GM21360 (cell line): Measurements from ENCODE around the gene OR1F1.

Experiments
- ATAC-seq: cut with Tn5 transposase; IDR thresholded peaks from one replicate; pipeline ENCODE4 v1.9.1; 2021; ENCODE audit warnings: mild to moderate bottlenecking, moderate library complexity; ENCODE audit not compliant: unreplicated experiment

The OR1F1 gene

DNA sequence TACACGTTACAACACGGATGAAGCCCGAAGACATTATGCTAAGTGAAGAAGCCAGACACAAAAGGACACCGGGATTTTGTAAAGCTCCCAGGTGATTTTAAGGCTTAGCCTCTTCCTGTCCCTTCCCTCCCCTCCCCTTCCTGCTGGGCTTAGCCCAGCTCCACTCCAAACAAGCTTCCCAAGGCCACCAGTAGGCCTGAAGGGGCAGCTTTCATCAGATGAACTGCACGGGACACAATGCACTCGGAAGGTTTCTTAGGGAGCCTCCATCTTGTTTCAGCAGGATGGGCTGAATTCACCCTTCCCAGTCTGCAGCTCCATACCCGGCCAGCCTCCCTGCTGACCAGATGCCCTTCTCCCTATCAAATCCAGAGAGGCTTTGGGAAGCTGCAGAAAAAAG is 58.0 kb downstream of the OR1F1 start:
- ATAC-seq, result no peak

DNA sequence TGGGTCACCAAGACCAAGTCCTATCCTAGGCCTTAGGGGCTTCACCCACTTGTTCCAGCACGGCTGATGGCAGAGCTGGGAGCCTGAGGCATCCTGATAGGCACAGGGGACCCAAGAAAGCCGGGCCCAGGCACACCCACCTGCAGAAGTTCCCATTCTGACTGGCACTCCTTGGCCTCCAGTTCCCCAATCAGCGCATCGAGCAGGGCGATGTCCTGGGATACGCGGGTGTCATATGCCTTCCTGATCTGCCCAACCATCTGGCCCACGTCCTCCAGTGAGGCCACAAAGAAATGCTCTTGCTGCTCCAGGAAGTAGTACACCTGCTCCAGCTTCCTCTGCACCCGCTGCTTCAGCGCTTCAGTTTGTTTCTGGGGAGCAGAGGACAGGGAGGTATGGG is 58.9 kb downstream of the OR1F1 start:
- ATAC-seq, result no peak

- no peak for ATAC-seq
These were observed 60.6 kb downstream of the OR1F1 start for GRCh38 chr16:3248596-3248995.

DNA sequence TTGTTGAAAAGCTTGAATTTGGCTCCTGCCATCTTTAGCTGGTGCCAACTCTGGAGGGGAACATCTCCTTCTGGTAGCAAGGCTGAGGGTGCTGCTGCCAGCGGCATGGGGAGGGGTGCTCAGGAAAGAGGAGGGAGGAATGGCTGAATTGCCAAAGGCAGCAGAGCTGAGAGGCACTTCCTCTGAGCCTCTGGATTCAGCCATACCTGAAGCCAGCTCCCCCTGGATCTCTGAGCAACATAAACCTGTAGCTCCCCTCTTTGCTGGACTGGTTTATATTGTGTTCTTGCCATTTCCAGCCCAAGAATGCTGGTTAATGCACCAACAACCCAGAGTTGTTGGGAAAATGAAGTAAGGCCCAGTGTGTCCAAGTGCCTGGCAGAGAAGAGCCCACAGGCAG is 61.0 kb downstream of the OR1F1 start:
- no peak for ATAC-seq

- no peak for ATAC-seq
These were observed 61.4 kb downstream of the OR1F1 start for GRCh38 chr16:3249451-3249850.

- no peak for ATAC-seq
These were observed 65.0 kb downstream of the OR1F1 start for GRCh38 chr16:3252967-3253366.

- ATAC-seq, result no peak
These were observed 66.3 kb downstream of the OR1F1 start for GRCh38 chr16:3254309-3254708.
